Stimulated activated CD8-positive, alpha-beta memory T cell treated with anti-CD3 and anti-CD28 coated beads, Interleukin-4, amount 100 ng/mL, for 1 hour (primary cell): ENCODE results near the gene WBP1.
A peak's percentile ranks its signal among the peaks of the same experiment; 100 is the strongest.
"Not testable (repeated sequence)": the region's sequence is repeated elsewhere in the genome, so short reads cannot be mapped to it uniquely, and the experiment has no call there.

ENCODE experiments used
- DNase-seq, 2 donors: peaks; one replicate each; pipeline ENCODE4 v3.0.0-alpha.2; 2020; ENCODE audit warnings: low read depth in 2 of 2, low spot score in 1 of 2

The WBP1 gene

GRCh38 chr2:74481961-74482800, 23.9 kb downstream of the WBP1 start:
- no peak for DNase-seq

GRCh38 chr2:74482801-74483674, 24.8 kb downstream of the WBP1 start, which contains the start of the genes CCDC142 and TTC31:
TSS of gene CCDC142 (minus strand) at chr2:74482998. CDS start at chr2:74482837, 161 bp downstream.
TSS of gene TTC31 (plus strand) at chr2:74483081. CDS start at chr2:74483096, 15 bp downstream.
- peak; percentile 82 to 86 for DNase-seq

GRCh38 chr2:74483675-74484164, 25.5 kb downstream of the WBP1 start:
- not testable (repeated sequence) for DNase-seq

- DNase-seq, result no peak
Observed at GRCh38 chr2:74486141-74486540, 27.9 kb downstream of the WBP1 start.

GRCh38 chr2:74488643-74489481, 30.6 kb downstream of the WBP1 start:
- DNase-seq, result no peak

GRCh38 chr2:74489906-74490305, 31.7 kb downstream of the WBP1 start:
- DNase-seq, result no peak

- DNase-seq, result no peak
Observed at GRCh38 chr2:74491648-74492544, 33.7 kb downstream of the WBP1 start.

GRCh38 chr2:74493546-74493945, 35.3 kb downstream of the WBP1 start:
- DNase-seq, result no peak

GRCh38 chr2:74495440-74495839, 37.2 kb downstream of the WBP1 start:
- DNase-seq, result no peak

- DNase-seq, result no peak
Observed at GRCh38 chr2:74496997-74497776, 38.9 kb downstream of the WBP1 start.

GRCh38 chr2:74497777-74498499, 39.7 kb downstream of the WBP1 start:
- no peak for DNase-seq

GRCh38 chr2:74498500-74499266, 40.4 kb downstream of the WBP1 start:
- DNase-seq, result no peak

- DNase-seq, result no peak
Observed at GRCh38 chr2:74499267-74499939, 41.2 kb downstream of the WBP1 start, which contains the start of gene LBX2. TSS of gene LBX2 (minus strand) at chr2:74499603. CDS start at chr2:74499537, 66 bp downstream.

- DNase-seq, result no peak
Observed at GRCh38 chr2:74499940-74500577, 41.8 kb downstream of the WBP1 start.

GRCh38 chr2:74500578-74500946, 42.3 kb downstream of the WBP1 start:
- no peak for DNase-seq

- no peak for DNase-seq
Observed at GRCh38 chr2:74501335-74502071, 43.3 kb downstream of the WBP1 start.
